NCI-H1417 (cell line): Measurements from ENCODE around the gene EEIG1.
A peak's percentile ranks its signal among the peaks of the same experiment; 100 is the strongest.

Experiments
- DNase-seq, 3 experiments: peaks; one replicate each; lab custom pipeline; 2025; lab: John Stamatoyannopoulos, UW

Gene EEIG1

GRCh38 chr9:128001151-128001778 is 20.5 kb upstream of the EEIG1 start:
- no peak for DNase-seq

GRCh38 chr9:127999461-127999860 is 18.7 kb upstream of the EEIG1 start:
- no peak for DNase-seq

- DNase-seq: no peak
Measured at GRCh38 chr9:127993721-127994120, 12.9 kb upstream of the EEIG1 start.

- no peak for DNase-seq
Measured at GRCh38 chr9:127991757-127992274, 11.0 kb upstream of the EEIG1 start.

- DNase-seq: peak in 2 of 3 experiments; percentile 72 to 94
Measured at GRCh38 chr9:127991017-127991756, 10.4 kb upstream of the EEIG1 start.

- DNase-seq: peak in 1 of 3 experiments; percentile 66
Measured at GRCh38 chr9:127990554-127990953, 9.8 kb upstream of the EEIG1 start.

GRCh38 chr9:127989094-127989493 is 8.3 kb upstream of the EEIG1 start:
- no peak for DNase-seq

GRCh38 chr9:127987103-127987614 is 6.4 kb upstream of the EEIG1 start:
- no peak for DNase-seq

GRCh38 chr9:127985011-127985410 is 4.2 kb upstream of the EEIG1 start:
- no peak for DNase-seq

- no peak for DNase-seq
Measured at GRCh38 chr9:127983847-127984289, 3.1 kb upstream of the EEIG1 start.

GRCh38 chr9:127982912-127983311 is 2.1 kb upstream of the EEIG1 start:
- no peak for DNase-seq

- DNase-seq: no peak
Measured at GRCh38 chr9:127981559-127982121, 851 bp upstream of the EEIG1 start.

- peak; percentile 44 to 91 (median 80) for DNase-seq
Measured at GRCh38 chr9:127980060-127980705, 606 bp downstream of the EEIG1 start.

GRCh38 chr9:127979333-127980059 is 1.3 kb downstream of the EEIG1 start:
- peak; percentile 24 to 77 (median 75) for DNase-seq

GRCh38 chr9:127979015-127979332 is 1.8 kb downstream of the EEIG1 start:
- no peak for DNase-seq

- DNase-seq: no peak
Measured at GRCh38 chr9:127977884-127978647, 2.7 kb downstream of the EEIG1 start.

GRCh38 chr9:127977009-127977883 is 3.5 kb downstream of the EEIG1 start:
- DNase-seq: peak in 2 of 3 experiments; percentile 5 to 35

- peak; percentile 74 to 87 (median 77) for DNase-seq
Measured at GRCh38 chr9:127976498-127976897, 4.3 kb downstream of the EEIG1 start.

GRCh38 chr9:127975376-127976315 is 5.1 kb downstream of the EEIG1 start:
- no peak for DNase-seq
